H9 (cell line): Measurements from ENCODE around the gene AKNAD1. TPM values are rescaled to one million over a fixed set of nuclear protein-coding genes. Genes with fewer than 3 reads are reported as not detected.

ENCODE experiments used
- DNase-seq: peaks from one replicate; pipeline ENCODE4 v3.0.0-alpha.2; 2017
- H2AFZ ChIP-seq: one replicate; pipeline ENCODE4 v1.6.1; 2013; ENCODE audit warnings: mild to moderate bottlenecking, low read length, control low read depth, moderate library complexity
- H2AK5ac ChIP-seq: 2 replicates; pipeline ENCODE4 v1.6.1; 2013; ENCODE audit warnings: low read length, control low read depth, mixed read lengths; ENCODE audit not compliant: insufficient read length
- H2BK120ac ChIP-seq: one replicate; pipeline ENCODE4 v1.6.1; 2013; ENCODE audit warnings: low read depth, mild to moderate bottlenecking, low read length, control low read depth, inconsistent platforms; ENCODE audit not compliant: poor library complexity, severe bottlenecking
- H2BK12ac ChIP-seq: 2 replicates; pipeline ENCODE4 v1.6.1; 2013; ENCODE audit warnings: low read length, control low read depth, mixed read lengths, low read depth; ENCODE audit not compliant: insufficient read length
- H2BK15ac ChIP-seq: 2 replicates; pipeline ENCODE4 v1.6.1; 2013; ENCODE audit warnings: low read depth, low read length, control low read depth
- H2BK20ac ChIP-seq: one replicate; pipeline ENCODE4 v1.6.1; 2013; ENCODE audit warnings: low read depth, mild to moderate bottlenecking, low read length, control low read depth, inconsistent platforms; ENCODE audit not compliant: poor library complexity, severe bottlenecking
- H2BK5ac ChIP-seq: 2 replicates; pipeline ENCODE4 v1.6.1; 2013; ENCODE audit warnings: low read length, control low read depth, mixed read lengths; ENCODE audit not compliant: insufficient read length
- H3K14ac ChIP-seq: 2 replicates; pipeline ENCODE4 v1.6.1; 2013; ENCODE audit warnings: low read length, control low read depth; ENCODE audit not compliant: insufficient read depth
- H3K18ac ChIP-seq: 2 replicates; pipeline ENCODE4 v1.6.1; 2013; ENCODE audit warnings: low read depth, mild to moderate bottlenecking, mixed read lengths, low read length, control low read depth; ENCODE audit not compliant: insufficient read length
- H3K23ac ChIP-seq: 2 replicates; pipeline ENCODE4 v1.6.1; 2013; ENCODE audit warnings: low read length, control low read depth, mixed read lengths, low read depth; ENCODE audit not compliant: insufficient read length
- H3K23me2 ChIP-seq: 2 replicates; pipeline ENCODE4 v1.6.1; 2013; ENCODE audit warnings: low read depth, mild to moderate bottlenecking, mixed read lengths, low read length, control low read depth; ENCODE audit not compliant: insufficient read length, poor library complexity, severe bottlenecking
- H3K27ac ChIP-seq: 2 replicates; pipeline ENCODE4 v1.5.1; 2013; ENCODE audit warnings: low read length, control low read depth, mixed read lengths, low read depth; ENCODE audit not compliant: insufficient read length
- H3K27me3 ChIP-seq: 2 replicates; pipeline ENCODE4 v1.6.1; 2013; ENCODE audit warnings: low read length, control low read depth, inconsistent platforms; ENCODE audit not compliant: insufficient read depth
- H3K4ac ChIP-seq: 2 replicates; pipeline ENCODE4 v1.6.1; 2013; ENCODE audit warnings: low read depth, mild to moderate bottlenecking, control low read depth, inconsistent platforms, low read length, moderate library complexity
- H3K4me1 ChIP-seq: 2 replicates; pipeline ENCODE4 v1.6.1; 2013; ENCODE audit warnings: low read length, control low read depth, inconsistent platforms; ENCODE audit not compliant: insufficient read depth
- H3K4me2 ChIP-seq: 2 replicates; pipeline ENCODE4 v1.6.1; 2013; ENCODE audit warnings: low read length, control low read depth, mixed read lengths; ENCODE audit not compliant: insufficient read length, insufficient read depth
- H3K56ac ChIP-seq: 2 replicates; pipeline ENCODE4 v1.6.1; 2013; ENCODE audit warnings: low read depth, mild to moderate bottlenecking, mixed read lengths, low read length, control low read depth; ENCODE audit not compliant: insufficient read length
- H3K79me1 ChIP-seq: 2 replicates; pipeline ENCODE4 v1.6.1; 2013; ENCODE audit warnings: low read depth, mild to moderate bottlenecking, moderate library complexity, low read length, control low read depth, inconsistent platforms; ENCODE audit not compliant: insufficient read depth, poor library complexity, severe bottlenecking
- H3K79me2 ChIP-seq: 2 replicates; pipeline ENCODE4 v1.6.1; 2013; ENCODE audit warnings: low read length, control low read depth, inconsistent platforms; ENCODE audit not compliant: insufficient read depth
- H3K9ac ChIP-seq: 2 replicates; pipeline ENCODE4 v1.6.1; 2013; ENCODE audit warnings: low read length, control low read depth, mixed read lengths; ENCODE audit not compliant: insufficient read length; ENCODE audit errors: extremely low read depth
- H3K9me3 ChIP-seq: one replicate; pipeline ENCODE4 v1.6.1; 2013; ENCODE audit warnings: low read depth, low read length, inconsistent platforms; ENCODE audit not compliant: control insufficient read depth
- H3T11ph ChIP-seq: one replicate; pipeline ENCODE4 v1.6.1; 2013; ENCODE audit warnings: mild to moderate bottlenecking, low read length, control low read depth, inconsistent platforms
- H4K20me1 ChIP-seq: one replicate; pipeline ENCODE4 v1.6.1; 2013; ENCODE audit not compliant: control insufficient read depth, insufficient read length, insufficient read depth
- H4K5ac ChIP-seq: 2 replicates; pipeline ENCODE4 v1.6.1; 2013; ENCODE audit warnings: low read depth, mild to moderate bottlenecking, mixed read lengths, low read length, control low read depth; ENCODE audit not compliant: insufficient read length
- H4K8ac ChIP-seq: replicated peaks from 2 replicates; pipeline ENCODE4 v1.6.1; 2013; ENCODE audit warnings: low read length, control low read depth, mixed read lengths, low read depth; ENCODE audit not compliant: insufficient read length
- H4K91ac ChIP-seq: 2 replicates; pipeline ENCODE4 v1.6.1; 2013; ENCODE audit warnings: low read depth, mild to moderate bottlenecking, moderate library complexity, mixed read lengths, low read length, control low read depth; ENCODE audit not compliant: insufficient read length
- H3K27ac Mint-ChIP-seq, 3 experiments: 2 replicates in 2 of 3; 3 replicates in 1 of 3; pipeline ENCODE4 v1.8.0; 2020 to 2021; ENCODE audit warnings: mixed read lengths in 3 of 3, mild to moderate bottlenecking in 1 of 3, moderate library complexity in 1 of 3
- H3K27me3 Mint-ChIP-seq: 2 replicates; pipeline ENCODE4 v1.8.0; 2021; ENCODE audit warnings: low read depth, mild to moderate bottlenecking, moderate library complexity, mixed read lengths
- H3K36me3 Mint-ChIP-seq, 3 experiments: 2 replicates in 2 of 3; 3 replicates in 1 of 3; pipeline ENCODE4 v1.8.0; 2020 to 2021; ENCODE audit warnings: low read depth in 3 of 3, mixed read lengths in 3 of 3; ENCODE audit not compliant: insufficient read depth in 1 of 3
- H3K4me1 Mint-ChIP-seq, 2 experiments: 2 replicates each; pipeline ENCODE4 v1.8.0; 2020; ENCODE audit warnings: mixed read lengths in 2 of 2
- H3K4me3 Mint-ChIP-seq, 2 experiments: 2 replicates in 1 of 2; 3 replicates in 1 of 2; pipeline ENCODE4 v1.8.0; 2020 to 2021; ENCODE audit warnings: mild to moderate bottlenecking in 2 of 2, mixed read lengths in 2 of 2, moderate library complexity in 1 of 2
- H3K9me3 Mint-ChIP-seq, 2 experiments: 2 replicates in 1 of 2; 3 replicates in 1 of 2; pipeline ENCODE4 v1.8.0; 2020; ENCODE audit warnings: mild to moderate bottlenecking in 2 of 2, mixed read lengths in 2 of 2, moderate library complexity in 1 of 2
- WGBS: extraction: QIAGEN DNeasy Blood & Tissue Kit; methylation state at CpG from one replicate; pipeline ENCODE4 v1.1.7; 2013; ENCODE audit warnings: missing lambda C conversion rate, low lambda C conversion rate, mixed read lengths; ENCODE audit not compliant: insufficient read length; ENCODE audit errors: extremely low coverage; 5-methylcytosine and 5-hydroxymethylcytosine counted together
- total RNA-seq: library from RNA; stranded (reverse); gene quantifications from 2 replicates; pipeline ENCODE4 v1.2.1, GENCODE V29; 2021
- TF ChIP-seq, protein P1 (sequence below): fragments of 200-600 bp; sonication (generic); conservative IDR thresholded peaks from 3 replicates; pipeline ENCODE4 v1.8.0; 2021; ENCODE audit warnings: antibody characterized with exemption, mild to moderate bottlenecking

AKNAD1 gene
- total RNA-seq, 1 experiment from 2014 or later: not detected

- H3K4me1 Mint-ChIP-seq: peaks cover 8 to 9% of the 10 kb centered on the region in 2 experiments
- H2BK120ac ChIP-seq: no peak overlapping the region
- no peak overlapping the region for H2BK12ac ChIP-seq
- H3K36me3 Mint-ChIP-seq: no peaks in the 10 kb centered on the region; a peak in 1 of 7 replicates
- H4K5ac ChIP-seq: no peak overlapping the region
- H3K23ac ChIP-seq: no peak overlapping the region
- H2AK5ac ChIP-seq: no peak overlapping the region
- H2AFZ ChIP-seq: no peak overlapping the region
- H3K56ac ChIP-seq: no peak overlapping the region
- H4K91ac ChIP-seq: no peak overlapping the region
- DNase-seq: no peak
- H4K20me1 ChIP-seq: no peaks in the 10 kb centered on the region
- H3K79me1 ChIP-seq: no peaks in the 10 kb centered on the region
- H3K18ac ChIP-seq: no peak overlapping the region
- no peaks in the 10 kb centered on the region for H3K9me3 Mint-ChIP-seq
- no peaks in the 10 kb centered on the region for H3K23me2 ChIP-seq
- no peak overlapping the region for H3K14ac ChIP-seq
- no peak overlapping the region for H3K4ac ChIP-seq
- no peak overlapping the region for H3K9ac ChIP-seq
- no peaks in the 10 kb centered on the region for H3K9me3 ChIP-seq
- no peak overlapping the region for H2BK20ac ChIP-seq
- no peak overlapping the region for H3K27ac ChIP-seq
- TF ChIP-seq, protein P1, sequence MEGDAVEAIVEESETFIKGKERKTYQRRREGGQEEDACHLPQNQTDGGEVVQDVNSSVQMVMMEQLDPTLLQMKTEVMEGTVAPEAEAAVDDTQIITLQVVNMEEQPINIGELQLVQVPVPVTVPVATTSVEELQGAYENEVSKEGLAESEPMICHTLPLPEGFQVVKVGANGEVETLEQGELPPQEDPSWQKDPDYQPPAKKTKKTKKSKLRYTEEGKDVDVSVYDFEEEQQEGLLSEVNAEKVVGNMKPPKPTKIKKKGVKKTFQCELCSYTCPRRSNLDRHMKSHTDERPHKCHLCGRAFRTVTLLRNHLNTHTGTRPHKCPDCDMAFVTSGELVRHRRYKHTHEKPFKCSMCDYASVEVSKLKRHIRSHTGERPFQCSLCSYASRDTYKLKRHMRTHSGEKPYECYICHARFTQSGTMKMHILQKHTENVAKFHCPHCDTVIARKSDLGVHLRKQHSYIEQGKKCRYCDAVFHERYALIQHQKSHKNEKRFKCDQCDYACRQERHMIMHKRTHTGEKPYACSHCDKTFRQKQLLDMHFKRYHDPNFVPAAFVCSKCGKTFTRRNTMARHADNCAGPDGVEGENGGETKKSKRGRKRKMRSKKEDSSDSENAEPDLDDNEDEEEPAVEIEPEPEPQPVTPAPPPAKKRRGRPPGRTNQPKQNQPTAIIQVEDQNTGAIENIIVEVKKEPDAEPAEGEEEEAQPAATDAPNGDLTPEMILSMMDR: no peak
- no CpG with 5 or more reads among the region's 4 CpGs for WGBS
- no peak overlapping the region for H3K4me3 Mint-ChIP-seq
- no peak overlapping the region for H2BK15ac ChIP-seq
- H3T11ph ChIP-seq: no peak overlapping the region
- H3K27ac Mint-ChIP-seq: no peak overlapping the region
- H3K4me2 ChIP-seq: no peak overlapping the region
- no peaks in the 10 kb centered on the region; the same call in 1 of the 2 replicates for H3K27me3 Mint-ChIP-seq
- no peak overlapping the region for H2BK5ac ChIP-seq
- H3K79me2 ChIP-seq: no peaks in the 10 kb centered on the region
- no peak overlapping the region for H4K8ac ChIP-seq
- no peaks in the 10 kb centered on the region for H3K4me1 ChIP-seq
- no peaks in the 10 kb centered on the region for H3K27me3 ChIP-seq
Observed at GRCh38 chr1:108851567-108851966, 5.3 kb downstream of the AKNAD1 start.
